Fibroblast of skin of left quadriceps (primary cell): ENCODE results near the gene PLEKHG5.
"Not testable (repeated sequence)": the region's sequence is repeated elsewhere in the genome, so short reads cannot be mapped to it uniquely, and the experiment has no call there.

ENCODE experiments used
- DNase-seq, 2 experiments: peaks; one replicate each; pipeline ENCODE4 v3.0.0-alpha.2; 2013; ENCODE audit warnings: low read depth in 2 of 2

PLEKHG5 gene

GRCh38 chr1:6496890-6497214, 5.4 kb upstream of the PLEKHG5 start:
- no peak for DNase-seq

- no peak for DNase-seq
Observed at GRCh38 chr1:6496365-6496721, 4.9 kb upstream of the PLEKHG5 start.

GRCh38 chr1:6495540-6496364, 4.3 kb upstream of the PLEKHG5 start:
- DNase-seq = no peak

- no peak for DNase-seq
Observed at GRCh38 chr1:6495041-6495441, 3.6 kb upstream of the PLEKHG5 start.

- no peak for DNase-seq
Observed at GRCh38 chr1:6494627-6495026, 3.2 kb upstream of the PLEKHG5 start.

- DNase-seq = not testable (repeated sequence)
Observed at GRCh38 chr1:6493834-6494223, 2.4 kb upstream of the PLEKHG5 start.

- DNase-seq = no peak
Observed at GRCh38 chr1:6491966-6492365, 499 bp upstream of the PLEKHG5 start.

- DNase-seq = no peak
Observed at GRCh38 chr1:6491081-6491449, 402 bp downstream of the PLEKHG5 start.

GRCh38 chr1:6490181-6491080, 1.0 kb downstream of the PLEKHG5 start:
- peak; percentile 39 to 50 for DNase-seq

- peak; percentile 32 to 41 for DNase-seq
Observed at GRCh38 chr1:6489799-6490180, 1.7 kb downstream of the PLEKHG5 start.

GRCh38 chr1:6489383-6489765, 2.1 kb downstream of the PLEKHG5 start:
- no peak for DNase-seq

- no peak for DNase-seq
Observed at GRCh38 chr1:6488602-6489382, 2.7 kb downstream of the PLEKHG5 start.

GRCh38 chr1:6487804-6488484, 3.5 kb downstream of the PLEKHG5 start:
- no peak for DNase-seq

- peak; percentile 47 to 49 for DNase-seq
Observed at GRCh38 chr1:6486433-6487011, 4.9 kb downstream of the PLEKHG5 start.

GRCh38 chr1:6485168-6486101, 6.0 kb downstream of the PLEKHG5 start:
- no peak for DNase-seq

- no peak for DNase-seq
Observed at GRCh38 chr1:6484826-6485167, 6.7 kb downstream of the PLEKHG5 start.

- DNase-seq = no peak
Observed at GRCh38 chr1:6483761-6484117, 7.7 kb downstream of the PLEKHG5 start.

GRCh38 chr1:6483017-6483760, 8.3 kb downstream of the PLEKHG5 start:
- no peak for DNase-seq

- DNase-seq = no peak
Observed at GRCh38 chr1:6481820-6482219, 9.6 kb downstream of the PLEKHG5 start.
